ENCODE measurements around the gene SLC31A1.
"Not testable (repeated sequence)": the region's sequence is repeated elsewhere in the genome, so short reads cannot be mapped to it uniquely, and the experiment has no call there.

SLC31A1 gene

GRCh38 chr9:113228130-113228665, 6.9 kb downstream of the SLC31A1 start:
- Histone ChIP-seq H3K27me3 (replicated peaks in 2 of 5; ENCODE audit: control insufficient read depth in 4 of 5, insufficient read depth in 5 of 5, low read length in 4 of 5) (no peaks in the 10 kb centered on the region), H3K36me3 (ENCODE audit: control insufficient read depth in 4 of 4, insufficient read depth in 4 of 4, low read length in 3 of 4) (no peaks in the 10 kb centered on the region), H3K9me3 (ENCODE audit: control extremely low read depth in 1 of 5, control insufficient read depth in 4 of 5, insufficient read depth in 2 of 5, low read depth in 1 of 5, low read length in 4 of 5) (no peaks in the 10 kb centered on the region), H3K27ac (ENCODE audit: insufficient read depth in 1 of 2, low read depth in 1 of 2, low read length in 2 of 2, poor library complexity in 1 of 2, severe bottlenecking in 2 of 2) (no peak overlapping the region), H3K4me1 (ENCODE audit: control extremely low read depth in 1 of 4, control insufficient read depth in 4 of 4, insufficient read depth in 4 of 4, low read length in 3 of 4) (peaks cover 5 to 16% (median 15%) of the 10 kb centered on the region in 4 experiments), H3K4me3 (ENCODE audit: control insufficient read depth in 1 of 7, extremely low read depth in 1 of 7, insufficient read depth in 4 of 7, low read depth in 2 of 7, low read length in 6 of 7) (no peak overlapping the region)
- ChIA-PET POLR2A (no interaction called here), CTCF (interaction anchor here (0.6 to 1.8 kb wide), 4 partner anchors 8 to 178 kb away, joined by 3 to 4 read pairs (median 3); no protein-coding TSS in a partner anchor)
- peak; percentile 37 to 78 (median 60) for DNase-seq
- WGBS (ENCODE audit: insufficient coverage) = 50% methylated on average over 2 of the region's 3 CpGs

DNA sequence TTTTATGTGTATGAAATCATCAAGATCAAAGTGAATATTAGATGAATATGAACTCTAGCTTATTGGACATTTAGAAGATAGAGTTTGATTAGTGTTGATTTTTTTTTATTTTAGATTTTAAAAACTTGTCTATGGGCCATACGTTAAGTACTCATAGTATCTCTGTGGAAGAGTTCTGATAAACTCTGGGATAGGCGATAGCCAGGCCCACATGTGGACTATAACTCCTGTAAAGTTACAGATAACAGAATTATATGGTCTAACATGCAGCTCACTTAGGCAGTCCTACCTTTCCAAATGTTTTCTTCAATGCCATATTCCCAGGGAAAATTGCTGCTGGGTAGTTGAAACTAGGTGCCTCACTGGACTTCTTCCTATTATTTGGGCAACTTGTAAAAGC, 10.4 kb downstream of the SLC31A1 start:
- H3K27ac ChIP-seq (ENCODE audit: insufficient read depth in 1 of 2, low read depth in 1 of 2, low read length in 2 of 2, poor library complexity in 1 of 2, severe bottlenecking in 2 of 2) = no peak overlapping the region
- no peaks in the 10 kb centered on the region for H3K9me3 ChIP-seq (ENCODE audit: control extremely low read depth in 1 of 5, control insufficient read depth in 4 of 5, insufficient read depth in 2 of 5, low read depth in 1 of 5, low read length in 4 of 5)
- H3K4me3 ChIP-seq (ENCODE audit: control insufficient read depth in 1 of 7, extremely low read depth in 1 of 7, insufficient read depth in 4 of 7, low read depth in 2 of 7, low read length in 6 of 7) = no peak overlapping the region
- no peaks in the 10 kb centered on the region for H3K27me3 ChIP-seq (replicated peaks in 2 of 5; ENCODE audit: control insufficient read depth in 4 of 5, insufficient read depth in 5 of 5, low read length in 4 of 5)
- DNase-seq = no peak
- 93% methylated on average over 2 of the region's 2 CpGs for WGBS (ENCODE audit: insufficient coverage)
- peaks cover 5 to 21% (median 18%) of the 10 kb centered on the region in 4 experiments for H3K4me1 ChIP-seq (ENCODE audit: control extremely low read depth in 1 of 4, control insufficient read depth in 4 of 4, insufficient read depth in 4 of 4, low read length in 3 of 4)
- no peaks in the 10 kb centered on the region for H3K36me3 ChIP-seq (ENCODE audit: control insufficient read depth in 4 of 4, insufficient read depth in 4 of 4, low read length in 3 of 4)
- POLR2A ChIA-PET = interaction anchor here (0.6 kb wide), 1 partner anchor 1038 kb away, joined by 3 read pairs; no protein-coding TSS in a partner anchor
- CTCF ChIA-PET = interaction anchor here (0.7 to 1.8 kb wide), 5 partner anchors 8 to 22 kb away, joined by 3 to 6 read pairs (median 4); no protein-coding TSS in a partner anchor

DNA sequence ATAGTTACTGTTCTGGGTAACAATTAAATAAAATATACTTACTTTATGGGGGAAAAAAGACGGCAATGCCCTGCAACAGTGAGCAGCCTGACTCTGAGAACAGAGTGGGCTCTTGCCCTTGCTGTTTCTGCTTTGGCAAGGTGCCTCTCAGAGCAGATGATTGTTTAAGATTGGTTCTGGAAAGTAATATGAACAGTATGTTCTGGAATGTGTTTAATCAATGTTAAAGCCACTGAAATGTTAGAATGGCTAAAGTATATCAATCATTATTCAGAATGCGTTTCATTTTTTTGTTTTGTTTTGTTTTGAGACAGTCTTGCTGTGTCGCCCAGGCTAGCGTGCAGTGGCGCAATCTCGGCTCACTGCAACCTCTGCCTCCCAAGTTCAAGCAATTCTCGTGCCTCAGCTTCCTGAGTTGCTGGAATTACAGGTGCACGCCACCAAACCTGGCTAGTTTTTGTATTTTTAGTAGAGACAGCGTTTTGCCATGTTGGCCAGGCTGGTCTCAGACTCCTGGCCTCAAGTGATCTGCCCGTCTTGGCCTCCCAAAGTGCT, 14.4 kb downstream of the SLC31A1 start:
- CTCF ChIA-PET = not testable (repeated sequence)
- WGBS (ENCODE audit: insufficient coverage) = 96% methylated on average over 5 of the region's 10 CpGs

GRCh38 chr9:113237026-113237425, 15.7 kb downstream of the SLC31A1 start:
- POLR2A ChIA-PET = no interaction called here
- H3K36me3 ChIP-seq (ENCODE audit: control insufficient read depth in 4 of 4, insufficient read depth in 4 of 4, low read length in 3 of 4) = no peaks in the 10 kb centered on the region
- 98% methylated on average over 4 of the region's 4 CpGs for WGBS (ENCODE audit: insufficient coverage)

More for the DNA sequence above, 14.4 kb downstream of the SLC31A1 start:
- H3K27ac ChIP-seq (ENCODE audit: insufficient read depth in 1 of 2, low read depth in 1 of 2, low read length in 2 of 2, poor library complexity in 1 of 2, severe bottlenecking in 2 of 2); H3K36me3 ChIP-seq (ENCODE audit: control insufficient read depth in 4 of 4, insufficient read depth in 4 of 4, low read length in 3 of 4); DNase-seq; H3K4me3 ChIP-seq (ENCODE audit: control insufficient read depth in 1 of 7, extremely low read depth in 1 of 7, insufficient read depth in 4 of 7, low read depth in 2 of 7, low read length in 6 of 7); H3K27me3 ChIP-seq (replicated peaks in 2 of 5; ENCODE audit: control insufficient read depth in 4 of 5, insufficient read depth in 5 of 5, low read length in 4 of 5); POLR2A ChIA-PET; H3K9me3 ChIP-seq (ENCODE audit: control extremely low read depth in 1 of 5, control insufficient read depth in 4 of 5, insufficient read depth in 2 of 5, low read depth in 1 of 5, low read length in 4 of 5): not testable (repeated sequence)
- H3K4me1 ChIP-seq (ENCODE audit: control extremely low read depth in 1 of 4, control insufficient read depth in 4 of 4, insufficient read depth in 4 of 4, low read length in 3 of 4) = peaks cover 5 to 21% (median 13%) of the 10 kb centered on the region in 4 experiments

DNA sequence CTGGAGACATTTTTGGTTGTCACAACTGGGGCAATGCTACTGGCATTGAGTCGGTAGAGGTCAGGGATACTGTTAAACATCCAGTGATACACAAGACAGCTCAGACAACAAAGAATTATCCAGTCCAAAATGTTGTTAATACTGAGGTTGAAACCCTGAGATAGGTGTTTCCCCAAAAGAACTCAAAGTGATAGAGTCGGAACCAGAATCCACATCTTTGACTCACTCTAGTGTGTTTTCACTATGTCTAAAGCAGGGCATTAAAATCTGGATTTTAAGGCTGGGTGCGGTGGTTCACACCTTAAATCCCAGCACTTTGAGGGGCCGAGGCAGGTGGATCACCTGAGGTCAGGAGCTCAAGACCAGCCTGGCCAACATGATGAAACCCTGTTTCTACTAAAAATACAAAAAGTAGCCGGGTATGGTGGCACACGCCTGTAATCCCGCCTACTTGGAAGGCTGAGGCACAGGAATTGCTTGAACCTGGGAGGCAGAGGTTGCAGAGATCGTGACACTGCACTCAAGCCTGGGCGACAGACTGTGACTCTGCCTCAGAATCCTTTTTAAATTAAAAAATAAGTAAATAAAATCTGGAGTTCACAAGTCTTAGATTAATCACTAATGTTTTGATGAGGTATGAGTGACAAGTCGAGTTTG, 17.0 kb downstream of the SLC31A1 start:
- Histone ChIP-seq H3K9me3 (ENCODE audit: control extremely low read depth in 1 of 5, control insufficient read depth in 4 of 5, insufficient read depth in 2 of 5, low read depth in 1 of 5, low read length in 4 of 5) (no peaks in the 10 kb centered on the region), H3K36me3 (ENCODE audit: control insufficient read depth in 4 of 4, insufficient read depth in 4 of 4, low read length in 3 of 4) (no peaks in the 10 kb centered on the region), H3K27me3 (replicated peaks in 2 of 5; ENCODE audit: control insufficient read depth in 4 of 5, insufficient read depth in 5 of 5, low read length in 4 of 5) (no peaks in the 10 kb centered on the region), H3K4me1 (ENCODE audit: control extremely low read depth in 1 of 4, control insufficient read depth in 4 of 4, insufficient read depth in 4 of 4, low read length in 3 of 4) (peaks cover 0 to 4% (median 1%) of the 10 kb centered on the region in 4 experiments), H3K4me3 (ENCODE audit: control insufficient read depth in 1 of 7, extremely low read depth in 1 of 7, insufficient read depth in 4 of 7, low read depth in 2 of 7, low read length in 6 of 7) (no peak overlapping the region), H3K27ac (ENCODE audit: insufficient read depth in 1 of 2, low read depth in 1 of 2, low read length in 2 of 2, poor library complexity in 1 of 2, severe bottlenecking in 2 of 2) (no peak overlapping the region)
- no peak for DNase-seq
- ChIA-PET POLR2A (no interaction called here), CTCF (no interaction called here)
- WGBS (ENCODE audit: insufficient coverage) = 96% methylated on average over 7 of the region's 10 CpGs

More at GRCh38 chr9:113237026-113237425, 15.7 kb downstream of the SLC31A1 start:
- Histone ChIP-seq H3K27me3 (replicated peaks in 2 of 5; ENCODE audit: control insufficient read depth in 4 of 5, insufficient read depth in 5 of 5, low read length in 4 of 5) (no peaks in the 10 kb centered on the region), H3K9me3 (ENCODE audit: control extremely low read depth in 1 of 5, control insufficient read depth in 4 of 5, insufficient read depth in 2 of 5, low read depth in 1 of 5, low read length in 4 of 5) (no peaks in the 10 kb centered on the region), H3K4me3 (ENCODE audit: control insufficient read depth in 1 of 7, extremely low read depth in 1 of 7, insufficient read depth in 4 of 7, low read depth in 2 of 7, low read length in 6 of 7) (no peak overlapping the region), H3K27ac (ENCODE audit: insufficient read depth in 1 of 2, low read depth in 1 of 2, low read length in 2 of 2, poor library complexity in 1 of 2, severe bottlenecking in 2 of 2) (no peak overlapping the region), H3K4me1 (ENCODE audit: control extremely low read depth in 1 of 4, control insufficient read depth in 4 of 4, insufficient read depth in 4 of 4, low read length in 3 of 4) (peaks cover 3 to 17% (median 13%) of the 10 kb centered on the region in 4 experiments)
- CTCF ChIA-PET = interaction anchor here (1.0 kb wide), 1 partner anchor 9 kb away, joined by 3 read pairs; no protein-coding TSS in a partner anchor
- no peak for DNase-seq

GRCh38 chr9:113238859-113239232, 17.5 kb downstream of the SLC31A1 start:
- Histone ChIP-seq H3K36me3 (ENCODE audit: control insufficient read depth in 4 of 4, insufficient read depth in 4 of 4, low read length in 3 of 4) (no peaks in the 10 kb centered on the region), H3K27me3 (replicated peaks in 2 of 5; ENCODE audit: control insufficient read depth in 4 of 5, insufficient read depth in 5 of 5, low read length in 4 of 5) (no peaks in the 10 kb centered on the region), H3K4me3 (ENCODE audit: control insufficient read depth in 1 of 7, extremely low read depth in 1 of 7, insufficient read depth in 4 of 7, low read depth in 2 of 7, low read length in 6 of 7) (no peak overlapping the region), H3K4me1 (ENCODE audit: control extremely low read depth in 1 of 4, control insufficient read depth in 4 of 4, insufficient read depth in 4 of 4, low read length in 3 of 4) (no peaks in the 10 kb centered on the region), H3K9me3 (ENCODE audit: control extremely low read depth in 1 of 5, control insufficient read depth in 4 of 5, insufficient read depth in 2 of 5, low read depth in 1 of 5, low read length in 4 of 5) (no peaks in the 10 kb centered on the region), H3K27ac (ENCODE audit: insufficient read depth in 1 of 2, low read depth in 1 of 2, low read length in 2 of 2, poor library complexity in 1 of 2, severe bottlenecking in 2 of 2) (no peak overlapping the region)
- DNase-seq = no peak
- whole genome bisulfite sequencing (ENCODE audit: insufficient coverage) = 100% methylated on average over 3 of the region's 4 CpGs
- ChIA-PET CTCF (interaction anchor here (0.6 kb wide), 1 partner anchor 77 kb away, joined by 3 read pairs; no protein-coding TSS in a partner anchor), POLR2A (no interaction called here)

DNA sequence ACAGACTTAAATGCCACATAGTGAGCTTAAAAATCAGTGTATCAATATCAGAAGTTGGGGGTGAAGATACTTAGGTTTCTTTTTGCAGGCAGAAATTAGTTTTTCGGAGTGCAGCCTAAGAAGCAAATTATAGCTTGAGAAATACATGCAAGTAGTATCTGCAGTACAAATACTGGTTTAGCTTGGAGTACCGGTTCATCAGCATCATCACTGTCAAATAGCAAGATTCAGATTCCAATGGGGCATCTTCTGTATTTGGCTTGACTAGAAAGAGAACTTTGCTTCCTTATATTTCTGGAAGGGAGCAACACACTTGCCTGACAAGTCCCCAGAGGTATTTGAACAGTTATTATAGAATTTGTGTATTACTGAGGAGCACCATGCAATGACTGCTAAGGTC, 19.8 kb downstream of the SLC31A1 start:
- no peaks in the 10 kb centered on the region for H3K9me3 ChIP-seq (ENCODE audit: control extremely low read depth in 1 of 5, control insufficient read depth in 4 of 5, insufficient read depth in 2 of 5, low read depth in 1 of 5, low read length in 4 of 5)
- CTCF ChIA-PET = interaction anchor here (0.9 to 1.5 kb wide), 2 partner anchors 13 to 44 kb away, joined by 3 to 4 read pairs; no protein-coding TSS in a partner anchor
- no peak overlapping the region for H3K27ac ChIP-seq (ENCODE audit: insufficient read depth in 1 of 2, low read depth in 1 of 2, low read length in 2 of 2, poor library complexity in 1 of 2, severe bottlenecking in 2 of 2)
- H3K4me3 ChIP-seq (ENCODE audit: control insufficient read depth in 1 of 7, extremely low read depth in 1 of 7, insufficient read depth in 4 of 7, low read depth in 2 of 7, low read length in 6 of 7) = no peak overlapping the region
- no peaks in the 10 kb centered on the region for H3K27me3 ChIP-seq (replicated peaks in 2 of 5; ENCODE audit: control insufficient read depth in 4 of 5, insufficient read depth in 5 of 5, low read length in 4 of 5)
- no peaks in the 10 kb centered on the region for H3K4me1 ChIP-seq (ENCODE audit: control extremely low read depth in 1 of 4, control insufficient read depth in 4 of 4, insufficient read depth in 4 of 4, low read length in 3 of 4)
- H3K36me3 ChIP-seq (ENCODE audit: control insufficient read depth in 4 of 4, insufficient read depth in 4 of 4, low read length in 3 of 4) = no peaks in the 10 kb centered on the region
- WGBS (ENCODE audit: insufficient coverage) = no CpG with 5 or more reads among the region's 2 CpGs
- POLR2A ChIA-PET = no interaction called here
- no peak for DNase-seq

Measured in common myeloid progenitor, CD34-positive (primary cell).